ENCODE results near the gene ZC3H18.
A peak's percentile ranks its signal among the peaks of the same experiment; 100 is the strongest.

Gene ZC3H18

GRCh38 chr16:88533381-88533917 lies 36.8 kb upstream of the ZC3H18 start:
- DNase-seq, result no peak

DNA sequence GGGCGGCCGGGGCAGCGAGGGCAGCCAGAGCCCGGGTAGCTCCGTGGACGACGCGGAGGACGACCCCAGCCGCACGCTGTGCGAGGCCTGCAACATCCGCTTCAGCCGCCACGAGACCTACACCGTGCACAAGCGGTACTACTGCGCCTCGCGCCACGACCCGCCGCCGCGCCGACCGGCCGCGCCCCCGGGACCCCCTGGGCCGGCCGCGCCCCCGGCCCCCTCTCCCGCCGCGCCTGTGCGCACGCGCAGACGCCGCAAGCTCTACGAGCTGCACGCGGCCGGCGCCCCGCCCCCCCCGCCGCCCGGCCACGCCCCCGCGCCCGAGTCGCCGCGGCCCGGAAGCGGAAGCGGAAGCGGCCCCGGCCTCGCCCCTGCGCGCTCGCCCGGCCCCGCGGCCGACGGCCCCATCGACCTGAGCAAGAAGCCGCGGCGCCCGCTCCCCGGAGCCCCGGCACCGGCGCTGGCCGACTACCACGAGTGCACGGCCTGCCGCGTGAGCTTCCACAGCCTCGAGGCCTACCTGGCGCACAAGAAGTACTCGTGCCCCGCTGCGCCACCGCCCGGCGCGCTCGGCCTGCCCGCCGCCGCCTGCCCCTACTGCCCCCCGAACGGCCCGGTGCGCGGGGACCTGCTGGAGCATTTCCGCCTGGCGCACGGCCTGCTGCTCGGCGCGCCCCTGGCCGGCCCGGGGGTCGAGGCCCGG lies 36.1 kb upstream of the ZC3H18 start:
- peak; percentile 58 for DNase-seq

- no peak for DNase-seq
Observed at GRCh38 chr16:88534638-88535190, 35.5 kb upstream of the ZC3H18 start.

DNA sequence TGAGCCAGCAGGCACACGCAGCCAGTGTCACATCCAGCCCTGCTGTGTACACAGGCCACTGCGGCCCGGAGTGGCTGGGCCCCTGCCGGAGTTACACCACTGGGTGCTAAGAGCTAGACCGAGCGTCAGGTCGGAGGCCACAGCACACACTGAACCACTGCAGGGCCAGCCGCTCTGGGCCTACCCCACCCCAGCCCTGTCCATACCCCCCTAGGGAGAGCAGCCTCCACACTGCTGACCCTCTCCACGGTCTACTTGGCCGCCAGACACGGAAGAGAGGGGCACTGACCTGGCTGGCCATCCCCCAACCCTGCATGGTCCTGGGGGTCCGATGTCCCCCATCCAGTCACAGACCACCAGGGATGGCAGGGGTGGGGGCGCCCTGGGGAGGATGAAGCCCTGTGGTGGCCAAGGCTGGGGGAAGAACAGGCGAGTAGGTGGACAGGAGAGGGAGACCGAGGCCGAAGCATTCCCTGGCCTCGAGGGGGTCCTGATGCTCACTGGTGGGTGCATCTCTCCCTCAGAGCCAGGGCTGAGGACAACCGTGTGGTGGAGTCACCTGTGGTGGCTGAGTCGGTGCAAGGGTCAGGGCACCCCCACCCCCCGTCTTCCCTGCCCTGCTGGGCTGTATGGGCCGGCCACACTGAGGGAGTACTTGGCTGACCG lies 34.9 kb upstream of the ZC3H18 start:
- DNase-seq, result no peak

- no peak for DNase-seq
Observed at GRCh38 chr16:88535857-88536222, 34.4 kb upstream of the ZC3H18 start.

DNA sequence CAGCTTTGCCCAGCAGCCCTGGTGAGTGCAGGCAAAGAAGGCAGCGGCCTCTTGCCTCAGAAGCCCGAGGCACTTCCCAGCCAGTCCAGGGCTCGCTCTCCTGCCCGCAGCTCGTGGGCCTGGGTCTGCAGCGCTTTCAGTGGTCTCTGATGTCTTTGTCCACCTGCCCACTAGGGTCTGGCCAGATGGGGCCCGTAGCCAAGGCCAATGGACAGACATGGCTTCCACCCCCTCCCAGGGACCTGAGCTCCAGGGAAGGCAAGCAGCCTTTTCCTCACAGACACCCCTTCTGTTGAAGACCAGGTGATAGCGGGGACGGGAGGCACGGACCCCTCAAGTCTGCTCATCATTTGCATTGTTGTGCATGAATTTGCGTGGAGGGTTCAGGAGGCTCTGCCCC lies 33.7 kb upstream of the ZC3H18 start:
- DNase-seq, result no peak

GRCh38 chr16:88536971-88537751 lies 33.0 kb upstream of the ZC3H18 start:
- peak; percentile 54 for DNase-seq

GRCh38 chr16:88537859-88538258 lies 32.3 kb upstream of the ZC3H18 start:
- no peak for DNase-seq

DNA sequence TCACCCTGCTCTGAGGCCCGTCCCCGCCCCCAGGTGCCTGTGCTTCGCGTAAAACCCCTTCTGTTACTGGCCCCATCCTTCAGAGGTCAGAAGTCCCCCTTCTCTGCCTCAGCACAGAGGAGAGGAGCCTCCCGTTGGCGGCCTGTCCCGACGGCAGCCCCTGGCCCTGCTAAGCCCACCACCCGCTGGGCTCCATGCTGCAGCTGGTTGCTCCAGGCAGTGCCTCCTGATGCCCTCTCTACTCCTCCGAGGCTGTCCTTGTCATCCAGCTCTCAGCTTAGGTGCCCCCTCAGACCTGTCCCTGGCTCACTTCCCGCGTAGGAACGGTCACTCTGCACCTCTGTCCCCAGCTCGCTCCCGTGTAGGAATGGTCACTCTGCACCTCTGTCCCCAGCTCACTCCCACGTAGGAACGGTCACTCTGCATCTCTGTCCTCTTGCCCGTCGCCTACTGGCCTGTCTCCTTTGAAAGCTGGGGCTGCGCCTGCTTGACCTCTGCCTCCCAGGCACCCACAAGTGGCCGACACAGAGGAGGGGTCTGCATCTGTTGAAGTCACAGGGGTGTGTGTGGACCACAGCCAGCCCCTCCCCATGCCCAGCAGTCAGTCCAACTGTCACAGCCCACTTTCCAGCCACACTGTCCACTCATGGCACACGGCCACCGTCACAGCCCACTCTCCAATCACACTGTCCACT lies 31.7 kb upstream of the ZC3H18 start:
- DNase-seq, result no peak

DNA sequence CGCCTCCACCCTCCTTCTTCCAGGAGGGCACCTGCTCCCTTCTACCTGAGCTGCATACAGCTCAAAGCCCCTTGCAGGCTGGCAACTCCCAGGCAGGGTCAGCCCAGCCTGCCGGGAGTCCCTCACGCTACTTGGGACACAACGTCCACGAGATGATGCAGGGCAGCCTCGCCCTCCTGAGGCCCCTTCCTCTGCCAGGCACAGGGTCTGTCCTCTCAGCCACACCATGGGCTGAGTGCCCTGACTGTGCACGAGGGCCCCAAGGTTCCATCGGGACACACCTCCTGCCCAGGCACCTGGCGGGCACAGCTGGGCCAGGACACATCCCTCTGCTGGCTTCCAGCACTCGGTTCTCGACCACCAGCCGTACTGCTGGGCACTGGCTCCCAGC lies 30.9 kb upstream of the ZC3H18 start:
- no peak for DNase-seq

GRCh38 chr16:88539652-88540345 lies 30.4 kb upstream of the ZC3H18 start:
- no peak for DNase-seq

- DNase-seq, result no peak
Observed at GRCh38 chr16:88540346-88540977, 29.7 kb upstream of the ZC3H18 start.

- no peak for DNase-seq
Observed at GRCh38 chr16:88541831-88542616, 28.2 kb upstream of the ZC3H18 start.

GRCh38 chr16:88543230-88543813 lies 26.9 kb upstream of the ZC3H18 start:
- no peak for DNase-seq

DNA sequence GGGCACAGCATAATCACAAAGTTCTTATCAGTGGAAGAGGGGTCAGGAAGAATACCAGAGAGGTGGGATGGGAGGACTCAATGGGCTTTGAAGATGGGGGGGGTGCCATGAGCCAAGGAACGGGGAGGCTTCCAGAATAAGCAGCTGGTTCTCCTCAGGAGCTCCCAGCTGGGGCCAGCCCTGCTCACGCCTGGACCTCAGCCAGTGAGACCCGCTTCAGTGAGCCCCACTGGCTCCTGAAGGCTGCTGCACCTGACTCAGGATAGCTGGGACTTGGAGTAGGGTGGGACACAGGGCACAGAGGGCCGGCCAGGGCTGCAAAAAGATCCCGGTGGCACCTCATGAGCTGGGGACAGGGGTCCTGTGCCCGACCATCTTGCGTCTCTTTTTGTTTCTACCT lies 24.4 kb upstream of the ZC3H18 start:
- DNase-seq, result no peak

DNA sequence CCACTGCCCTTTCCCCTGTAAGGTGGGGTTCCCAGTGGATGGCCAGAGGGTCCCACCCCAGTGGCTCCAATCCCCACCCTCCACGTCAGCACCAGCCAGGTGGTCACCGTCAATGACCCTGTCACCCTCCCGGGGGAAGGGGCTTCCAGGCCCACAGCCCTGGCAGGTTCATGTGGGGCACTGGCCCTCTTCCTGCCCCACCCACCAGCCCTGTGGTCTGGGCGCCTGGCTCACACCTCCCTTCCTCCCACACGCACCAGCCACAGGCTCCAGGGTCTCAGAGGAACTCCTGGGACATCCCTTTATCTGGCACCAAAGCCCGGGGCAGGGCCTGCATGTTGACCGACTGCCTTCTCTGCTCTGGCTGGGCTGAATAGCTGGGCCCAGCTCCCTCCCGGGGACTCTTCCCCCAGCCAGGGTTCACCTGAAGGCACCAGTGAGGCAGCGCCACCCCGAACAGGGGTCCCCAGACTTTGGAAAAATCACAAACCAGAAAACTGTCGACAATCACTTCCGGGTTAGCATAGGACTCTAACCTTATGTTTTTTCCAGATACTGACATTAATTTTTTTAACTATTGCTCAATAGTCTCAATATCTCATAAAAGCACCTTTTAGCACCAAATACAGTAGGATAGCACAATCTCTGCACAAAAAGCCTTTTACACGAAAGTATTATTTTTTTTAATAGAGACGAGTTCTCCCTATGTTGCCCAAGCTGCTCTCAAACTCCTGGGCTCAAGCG lies 21.9 kb upstream of the ZC3H18 start:
- DNase-seq, result no peak

DNA sequence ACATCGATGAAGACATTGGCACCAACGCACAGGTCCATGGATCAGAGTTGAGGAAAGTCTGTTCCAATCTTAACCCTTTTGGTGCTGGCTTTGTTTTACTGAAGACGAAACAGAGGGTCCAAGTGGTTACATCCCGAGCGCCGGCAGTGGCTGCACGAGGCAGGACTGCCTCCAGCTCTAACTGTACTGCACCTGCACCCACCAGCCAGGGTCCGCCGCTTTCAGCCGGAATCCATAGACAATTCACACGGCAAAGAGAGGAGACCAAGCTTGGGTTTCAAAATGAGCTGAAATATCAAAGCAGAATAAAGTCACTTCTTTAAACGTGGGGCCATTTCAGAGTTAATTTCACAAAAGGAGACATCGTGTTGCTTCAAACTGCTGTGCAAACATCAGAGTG lies 21.2 kb upstream of the ZC3H18 start:
- no peak for DNase-seq

DNA sequence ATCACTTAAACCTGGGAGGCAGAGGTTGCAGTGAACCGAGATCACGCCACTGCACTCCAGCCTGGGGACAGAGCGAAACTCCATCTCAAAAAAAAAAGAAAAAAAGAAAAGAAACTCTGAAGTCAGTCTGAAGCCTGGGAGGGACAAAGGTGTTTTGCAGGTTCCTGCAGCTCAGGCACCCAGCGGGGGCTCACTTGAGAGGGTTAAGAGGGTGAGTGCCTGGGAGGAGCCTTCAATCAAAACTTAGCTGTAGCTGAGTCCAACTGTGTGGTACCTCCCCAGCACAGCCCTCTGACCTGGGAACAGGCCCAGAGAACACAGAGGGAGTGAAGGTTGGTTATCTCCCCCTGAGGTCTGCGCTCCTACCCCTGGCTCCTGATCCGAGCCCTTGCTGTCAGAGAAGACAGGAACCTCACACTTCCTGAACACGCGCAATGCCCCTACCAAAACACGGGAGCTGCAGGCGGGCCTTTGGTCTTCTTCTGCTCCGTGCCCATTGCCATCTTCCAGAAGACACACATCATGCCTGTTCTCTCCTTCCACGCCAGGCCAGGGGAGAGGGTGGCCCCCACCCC lies 20.4 kb upstream of the ZC3H18 start:
- DNase-seq, result no peak

GRCh38 chr16:88550246-88550661 lies 19.9 kb upstream of the ZC3H18 start:
- DNase-seq, result no peak

Data from hematopoietic multipotent progenitor cell treated with erythropoietin and hydrocortisone succinate and interleukin-3 and kit ligand, for 8 days (in vitro differentiated cells).